Gastrocnemius medialis (tissue), 4 donors: ENCODE results near the gene PTPRN2. TPM values are rescaled to one million over a fixed set of nuclear protein-coding genes. Genes with fewer than 3 reads are reported as not detected.

Experiments used
- ATAC-seq, 2 donors: fragments of 150-250 bp; one replicate each; pipeline ENCODE4 v1.9.1; 2016
- DNase-seq, 2 donors: peaks; one replicate each; pipeline ENCODE4 v3.0.0-alpha.2; 2019
- H3K27ac ChIP-seq, 4 donors: fragments of 200-600 bp; sonication (generic); 1 replicate in 1 of 4; 2 replicates in 3 of 4; pipeline ENCODE4 v1.5.1; 2016 to 2018; ENCODE audit warnings: mild to moderate bottlenecking in 2 of 4, moderate library complexity in 1 of 4
- H3K27me3 ChIP-seq, 3 donors: fragments of 200-600 bp; sonication (generic) in 2 of 3; 1 replicate in 1 of 3; 2 replicates in 2 of 3; pipeline versions ENCODE4 v1.5.1 to v1.6.0; 2016 to 2019; ENCODE audit warnings: mild to moderate bottlenecking in 1 of 3, moderate library complexity in 1 of 3
- H3K36me3 ChIP-seq, 2 donors: fragments of 200-600 bp; sonication (generic) in 1 of 2; one replicate each; pipeline ENCODE4 v1.5.1; 2017 to 2018
- H3K4me1 ChIP-seq, 2 donors: fragments of 200-600 bp; sonication (generic) in 1 of 2; one replicate each; pipeline ENCODE4 v1.5.1; 2016 to 2017; ENCODE audit warnings: mild to moderate bottlenecking in 2 of 2
- H3K4me3 ChIP-seq, 4 donors: fragments of 200-600 bp; sonication (generic) in 3 of 4; 1 replicate in 1 of 4; 2 replicates in 3 of 4; pipeline ENCODE4 v1.5.1; 2016 to 2019; ENCODE audit warnings: mild to moderate bottlenecking in 2 of 4
- H3K9me3 ChIP-seq, 3 donors: fragments of 200-600 bp; sonication (generic) in 2 of 3; 1 replicate in 1 of 3; 2 replicates in 2 of 3; pipeline ENCODE4 v1.5.1; 2016 to 2019
- POLR2A ChIP-seq, 2 donors: fragments of 450-650 bp; IDR thresholded peaks; one replicate each; pipeline ENCODE4 v1.6.1; 2017; ENCODE audit warnings: antibody characterized with exemption in 2 of 2, mild to moderate bottlenecking in 2 of 2, moderate library complexity in 2 of 2
- in situ Hi-C, 4 donors: fragments of 200-750 bp; cut with MboI; loops; one replicate each; pipeline versions ENCODE4 v1.15.0 to v1.8.0; 2017; ENCODE audit warnings: low sequenced_read_pairs in 4 of 4
- intact Hi-C: fragments of 100-400 bp; cut with DNase I; formaldehyde crosslinking; loops from one replicate; pipeline ENCODE4 v1.15.1; 2023; ENCODE audit warnings: low total_unique reads
- total RNA-seq, 4 donors: library from RNA; depleted of rRNA; stranded (reverse); fragments of >200 nt; gene quantifications; one replicate each; pipeline versions ENCODE4 v1.1.0 to v1.2.3, GENCODE V29; 2016
- TF ChIP-seq, protein P1 (sequence below), 5 experiments: fragments of 450-650 bp in 3 of 5; fragments of 200-600 bp in 2 of 5; sonication (generic) in 2 of 5; IDR thresholded peaks in 4 of 5; conservative IDR thresholded peaks in 1 of 5; 1 replicate in 4 of 5; 2 replicates in 1 of 5; pipeline ENCODE4 v1.5.1; 2016 to 2019; ENCODE audit warnings: antibody characterized with exemption in 5 of 5, mild to moderate bottlenecking in 3 of 5, moderate library complexity in 3 of 5

The PTPRN2 gene
- total RNA-seq, 4 donors from 2014 or later = 0.66 to 0.85 (median 0.81) TPM

DNA sequence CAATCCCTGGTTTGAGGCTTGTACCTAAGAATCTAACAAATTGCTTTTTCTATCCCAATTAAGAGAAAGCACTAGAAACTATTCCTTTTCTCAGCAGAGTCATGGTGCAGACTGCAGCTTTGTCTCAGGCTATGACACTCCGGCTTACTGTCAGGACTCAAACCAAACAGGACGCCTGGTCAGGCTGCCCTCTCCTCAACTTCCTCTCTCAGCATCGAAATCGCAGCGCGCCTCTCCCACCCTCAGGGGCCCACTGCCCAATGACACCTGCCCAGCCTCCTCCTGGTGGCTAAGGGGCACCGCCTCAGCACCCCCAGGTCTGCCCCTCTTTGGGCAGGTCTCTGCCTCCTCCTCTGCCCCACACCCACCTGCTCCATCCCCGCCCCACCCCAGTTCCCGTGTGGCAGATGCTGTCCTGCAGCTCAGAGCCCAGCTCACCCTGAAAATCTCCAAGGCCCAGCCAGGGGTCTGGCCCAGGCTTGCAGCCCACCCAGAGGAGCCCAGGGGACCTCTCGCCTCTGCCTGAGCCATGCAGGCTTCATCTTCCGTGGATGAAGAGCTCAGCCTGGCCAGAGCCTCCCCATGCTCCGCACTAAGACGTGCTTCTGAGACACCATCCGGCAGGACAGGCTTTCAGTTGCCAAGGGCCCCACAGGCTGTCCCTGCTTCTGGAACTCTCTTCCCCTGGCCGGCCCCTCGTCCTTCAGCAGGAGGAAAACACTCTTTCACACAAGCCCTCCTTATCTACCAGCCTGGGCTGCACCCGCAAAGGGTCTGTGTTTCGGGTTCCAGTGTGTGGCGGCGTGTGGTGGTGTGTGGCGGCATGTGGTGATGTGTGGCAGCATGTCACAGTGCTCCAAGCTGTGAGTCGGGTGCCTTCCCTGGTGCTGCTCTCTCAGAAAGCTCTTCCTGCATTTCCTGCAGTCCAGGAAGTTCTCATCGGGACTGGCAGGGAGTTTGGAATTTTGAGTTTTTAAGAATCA, 16.4 kb upstream of the PTPRN2 start:
- no peak for DNase-seq
- H3K27me3 ChIP-seq = no peaks in the 10 kb centered on the region
- in situ Hi-C loops (no loop called here), intact Hi-C loops (no loop called here)
- TF ChIP-seq, protein P1, sequence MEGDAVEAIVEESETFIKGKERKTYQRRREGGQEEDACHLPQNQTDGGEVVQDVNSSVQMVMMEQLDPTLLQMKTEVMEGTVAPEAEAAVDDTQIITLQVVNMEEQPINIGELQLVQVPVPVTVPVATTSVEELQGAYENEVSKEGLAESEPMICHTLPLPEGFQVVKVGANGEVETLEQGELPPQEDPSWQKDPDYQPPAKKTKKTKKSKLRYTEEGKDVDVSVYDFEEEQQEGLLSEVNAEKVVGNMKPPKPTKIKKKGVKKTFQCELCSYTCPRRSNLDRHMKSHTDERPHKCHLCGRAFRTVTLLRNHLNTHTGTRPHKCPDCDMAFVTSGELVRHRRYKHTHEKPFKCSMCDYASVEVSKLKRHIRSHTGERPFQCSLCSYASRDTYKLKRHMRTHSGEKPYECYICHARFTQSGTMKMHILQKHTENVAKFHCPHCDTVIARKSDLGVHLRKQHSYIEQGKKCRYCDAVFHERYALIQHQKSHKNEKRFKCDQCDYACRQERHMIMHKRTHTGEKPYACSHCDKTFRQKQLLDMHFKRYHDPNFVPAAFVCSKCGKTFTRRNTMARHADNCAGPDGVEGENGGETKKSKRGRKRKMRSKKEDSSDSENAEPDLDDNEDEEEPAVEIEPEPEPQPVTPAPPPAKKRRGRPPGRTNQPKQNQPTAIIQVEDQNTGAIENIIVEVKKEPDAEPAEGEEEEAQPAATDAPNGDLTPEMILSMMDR (IDR thresholded peaks at IDR 0.05 in 4 of 5, conservative IDR thresholded peaks at IDR 0.05 in 1 of 5) = no peak
- no peak for TF ChIP-seq POLR2A (IDR thresholded peaks at IDR 0.05)
- no peaks in the 10 kb centered on the region for H3K9me3 ChIP-seq
- no peaks in the 10 kb centered on the region for H3K4me1 ChIP-seq
- no peak overlapping the region for H3K4me3 ChIP-seq
- no peak overlapping the region for H3K27ac ChIP-seq
- H3K36me3 ChIP-seq = no peaks in the 10 kb centered on the region
- no peak for ATAC-seq

DNA sequence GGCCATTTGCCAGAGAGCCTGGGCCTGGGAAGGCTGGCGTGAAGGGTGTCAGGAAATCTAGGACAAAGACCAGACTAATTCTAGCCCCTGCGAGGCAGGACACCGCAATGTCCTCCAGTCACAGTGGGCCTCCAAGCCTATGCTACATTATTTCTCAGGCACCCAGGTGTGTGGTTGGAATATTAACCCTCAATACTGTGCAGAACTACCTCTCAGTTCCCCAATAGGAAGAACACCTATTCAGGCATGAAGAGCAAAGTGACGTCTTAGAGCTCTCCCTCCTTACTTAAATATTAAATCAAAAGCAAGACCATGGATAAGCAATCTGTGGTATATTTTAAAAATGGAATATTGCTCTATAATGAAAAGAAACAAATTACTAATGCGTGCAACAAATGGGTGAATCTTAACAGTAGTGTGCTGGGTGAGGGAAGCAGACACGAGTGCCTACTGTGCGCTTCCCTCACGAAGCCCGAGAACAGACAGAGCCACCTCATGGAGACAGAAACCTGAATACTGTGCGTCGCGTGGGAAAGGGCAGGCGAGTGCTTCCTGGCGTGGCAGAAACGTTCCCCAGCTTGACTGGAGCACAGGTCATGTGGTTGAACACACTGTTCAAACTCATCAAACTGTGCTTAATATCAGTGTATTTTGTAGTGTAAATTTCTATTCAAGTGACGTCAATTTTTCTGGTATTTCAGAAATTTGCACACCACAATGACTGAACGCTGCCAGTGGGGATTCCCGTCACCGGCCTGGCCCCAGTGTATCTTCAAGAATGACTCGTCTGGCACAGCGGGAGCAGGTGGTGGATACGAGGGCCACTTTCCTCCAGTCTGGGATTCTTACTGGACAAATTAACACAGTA, 15.5 kb upstream of the PTPRN2 start:
- no peak for TF ChIP-seq POLR2A (IDR thresholded peaks at IDR 0.05)
- TF ChIP-seq, protein P1 (IDR thresholded peaks at IDR 0.05 in 4 of 5, conservative IDR thresholded peaks at IDR 0.05 in 1 of 5) = no peak

DNA sequence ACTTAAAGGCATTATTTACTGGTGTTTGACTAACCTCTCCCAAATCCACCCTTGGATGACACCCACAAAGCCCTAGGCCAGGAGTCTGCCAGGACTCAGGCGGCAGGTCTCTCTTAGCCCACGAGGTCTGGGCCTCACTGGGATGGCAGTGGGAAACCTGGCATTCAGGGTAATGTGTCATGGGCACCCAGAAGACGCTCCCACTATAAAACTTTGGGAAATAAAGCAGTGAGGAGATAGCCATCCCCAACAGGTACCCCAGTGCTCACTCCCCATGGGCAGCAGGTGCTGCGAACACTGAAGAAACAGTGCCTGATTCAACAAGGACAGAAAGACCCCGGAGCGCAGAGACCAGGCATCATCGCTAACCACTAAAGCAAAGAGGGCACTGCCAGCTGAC, 14.4 kb upstream of the PTPRN2 start:
- no peak for DNase-seq
- TF ChIP-seq POLR2A (IDR thresholded peaks at IDR 0.05) = no peak
- TF ChIP-seq, protein P1 (IDR thresholded peaks at IDR 0.05 in 4 of 5, conservative IDR thresholded peaks at IDR 0.05 in 1 of 5) = no peak
- no peaks in the 10 kb centered on the region for H3K4me1 ChIP-seq
- intact Hi-C loops (no loop called here), in situ Hi-C loops (no loop called here)
- H3K27me3 ChIP-seq = no peaks in the 10 kb centered on the region
- no peak overlapping the region for H3K4me3 ChIP-seq
- no peaks in the 10 kb centered on the region for H3K36me3 ChIP-seq
- H3K27ac ChIP-seq = no peak overlapping the region
- ATAC-seq = no peak
- H3K9me3 ChIP-seq = no peaks in the 10 kb centered on the region

More for the DNA sequence above, 15.5 kb upstream of the PTPRN2 start:
- Histone ChIP-seq H3K4me3 (no peak overlapping the region), H3K27me3 (no peaks in the 10 kb centered on the region), H3K9me3 (no peaks in the 10 kb centered on the region), H3K27ac (no peak overlapping the region), H3K36me3 (no peaks in the 10 kb centered on the region), H3K4me1 (no peaks in the 10 kb centered on the region)
- in situ Hi-C loops = no loop called here
- DNase-seq (no peak), ATAC-seq (no peak)
- intact Hi-C loops = no loop called here

DNA sequence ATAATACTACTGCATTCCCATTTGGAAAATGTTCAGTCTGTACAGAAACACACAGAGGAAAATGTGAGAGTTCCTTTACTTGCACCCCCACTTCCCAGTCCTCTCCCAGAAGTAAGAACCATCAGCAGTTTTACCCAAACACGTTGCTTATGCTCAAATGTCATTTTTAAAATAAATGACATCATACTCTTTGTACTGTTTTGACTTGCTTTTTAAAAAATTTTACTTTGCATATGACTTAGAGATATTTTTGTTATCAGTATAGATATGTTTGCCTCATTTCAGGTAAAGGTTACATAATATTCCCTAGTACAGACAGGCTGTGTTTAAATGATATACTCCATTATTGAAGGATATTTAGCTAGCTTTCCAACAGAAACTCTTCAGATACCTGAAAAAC, 13.5 kb upstream of the PTPRN2 start:
- DNase-seq (no peak), ATAC-seq (no peak)
- no peak overlapping the region for H3K27ac ChIP-seq
- no peak overlapping the region for H3K4me3 ChIP-seq
- no peaks in the 10 kb centered on the region for H3K4me1 ChIP-seq
- H3K36me3 ChIP-seq = no peaks in the 10 kb centered on the region
- no peaks in the 10 kb centered on the region for H3K27me3 ChIP-seq
- intact Hi-C loops (no loop called here), in situ Hi-C loops (no loop called here)
- TF ChIP-seq POLR2A (IDR thresholded peaks at IDR 0.05) = no peak
- TF ChIP-seq, protein P1 (IDR thresholded peaks at IDR 0.05 in 4 of 5, conservative IDR thresholded peaks at IDR 0.05 in 1 of 5) = no peak
- H3K9me3 ChIP-seq = no peaks in the 10 kb centered on the region
